H1 (cell line): ENCODE measurements around the gene RPGR.
A peak's percentile ranks its signal among the peaks of the same experiment; 100 is the strongest.

ENCODE experiments used
- ATF3 ChIP-seq: IDR thresholded peaks from 2 replicates; pipeline ENCODE4 v1.6.1; 2011; ENCODE audit warnings: low read depth, mild to moderate bottlenecking, low read length; ENCODE audit not compliant: insufficient read depth
- CEBPB ChIP-seq: IDR thresholded peaks from 2 replicates; pipeline ENCODE4 v1.6.1; 2012; ENCODE audit warnings: low read depth, low read length
- CTCF ChIP-seq, 3 experiments: IDR thresholded peaks; 1 replicate in 2 of 3; 2 replicates in 1 of 3; pipeline versions ENCODE4 v1.5.1 to v1.6.1; 2011; ENCODE audit warnings: low read length in 3 of 3, mild to moderate bottlenecking in 3 of 3, inconsistent platforms in 2 of 3, low read depth in 1 of 3, moderate library complexity in 1 of 3; ENCODE audit not compliant: insufficient read depth in 1 of 3; ENCODE audit errors: control extremely low read depth in 1 of 3
- E2F6 ChIP-seq: IDR thresholded peaks from 2 replicates; pipeline ENCODE4 v1.6.1; 2012; ENCODE audit warnings: inconsistent platforms
- EGR1 ChIP-seq: IDR thresholded peaks from 2 replicates; pipeline ENCODE4 v1.6.1; 2011; ENCODE audit warnings: low read depth, low read length, borderline replicate concordance
- EP300 ChIP-seq, 2 experiments: IDR thresholded peaks; 1 replicate in 1 of 2; 2 replicates in 1 of 2; pipeline ENCODE4 v1.6.1; 2011 to 2012; ENCODE audit warnings: low read depth in 2 of 2, low read length in 2 of 2, mild to moderate bottlenecking in 2 of 2, borderline replicate concordance in 1 of 2, inconsistent platforms in 1 of 2, moderate library complexity in 1 of 2
- EZH2 ChIP-seq: fragments of 200-600 bp; sonication (generic); IDR thresholded peaks from 2 replicates; pipeline ENCODE4 v1.7.1; 2012; ENCODE audit warnings: low read depth, mild to moderate bottlenecking, moderate library complexity, low read length, inconsistent platforms; ENCODE audit not compliant: severe bottlenecking
- JUND ChIP-seq: IDR thresholded peaks from 2 replicates; pipeline ENCODE4 v1.6.1; 2011; ENCODE audit warnings: mild to moderate bottlenecking, improper control_type of control experiment, low read length
- KDM1A ChIP-seq: fragments of 200-600, 300-600 bp; sonication (generic); IDR thresholded peaks from 2 replicates; pipeline ENCODE4 v1.7.1; 2016; ENCODE audit warnings: mild to moderate bottlenecking, low read length, borderline replicate concordance
- POLR2A ChIP-seq, 2 experiments: IDR thresholded peaks; 1 replicate in 1 of 2; 2 replicates in 1 of 2; pipeline ENCODE4 v1.6.1; 2011; ENCODE audit warnings: low read depth in 2 of 2, low read length in 2 of 2, mild to moderate bottlenecking in 2 of 2; ENCODE audit errors: control extremely low read depth in 1 of 2

- TF ChIP-seq CTCF (IDR thresholded peaks at IDR 0.05; ENCODE audit: control extremely low read depth in 1 of 3, insufficient read depth in 1 of 3, low read depth in 1 of 3, low read length in 3 of 3) (peak; percentile 75 to 92 (median 83)), KDM1A (no peak), POLR2A (IDR thresholded peaks at IDR 0.05; ENCODE audit: control extremely low read depth in 1 of 2, low read depth in 2 of 2, low read length in 2 of 2) (peak; percentile 18 to 41; a peak in 2 of 3 replicates), EGR1 (no peak), EP300 (IDR thresholded peaks at IDR 0.05; ENCODE audit: borderline replicate concordance in 1 of 2, low read depth in 2 of 2, low read length in 2 of 2) (no peak), EZH2 (no peak), CEBPB (no peak), ATF3 (no peak), JUND (no peak), E2F6 (no peak)
Observed at GRCh38 chrX:38327007-38327774, at the start of gene RPGR.
